ENCODE measurements around the gene SSR3.

DNA sequence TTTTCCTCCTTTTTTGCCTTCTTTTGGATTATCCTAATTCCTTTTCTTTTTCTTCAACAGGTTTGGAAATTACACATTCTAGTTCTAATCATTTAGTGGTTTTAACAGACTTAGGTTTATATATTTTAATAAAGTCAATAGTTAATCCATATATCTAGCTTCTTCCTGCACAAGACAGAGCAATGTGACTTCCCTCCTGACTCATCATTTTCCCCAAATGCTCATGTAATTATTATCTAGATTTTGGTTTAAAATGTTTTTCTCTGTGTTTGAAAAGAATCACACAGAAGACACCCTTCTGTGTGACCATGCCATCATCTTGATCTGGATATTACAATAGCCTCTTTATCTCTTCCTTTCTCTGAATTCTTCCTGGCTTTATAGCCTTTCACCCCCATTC is 28.6 kb upstream of the SSR3 start:
- TF ChIP-seq CTCF (IDR thresholded peaks at IDR 0.05), result no peak
- no peak for TF ChIP-seq POLR2A (IDR thresholded peaks at IDR 0.05)

Measured in esophagus squamous epithelium (tissue), 4 donors.